HG03575 (cell line): ENCODE results near the gene INTS3.
A peak's percentile ranks its signal among the peaks of the same experiment; 100 is the strongest.
"Not testable (repeated sequence)": the region's sequence is repeated elsewhere in the genome, so short reads cannot be mapped to it uniquely, and the experiment has no call there.

ENCODE experiments used
- ATAC-seq: cut with Tn5 transposase; IDR thresholded peaks from one replicate; pipeline ENCODE4 v1.9.1; 2021; ENCODE audit not compliant: unreplicated experiment, insufficient number of reproducible peaks, low FRiP score; ENCODE audit errors: extremely low read depth

INTS3 gene

DNA sequence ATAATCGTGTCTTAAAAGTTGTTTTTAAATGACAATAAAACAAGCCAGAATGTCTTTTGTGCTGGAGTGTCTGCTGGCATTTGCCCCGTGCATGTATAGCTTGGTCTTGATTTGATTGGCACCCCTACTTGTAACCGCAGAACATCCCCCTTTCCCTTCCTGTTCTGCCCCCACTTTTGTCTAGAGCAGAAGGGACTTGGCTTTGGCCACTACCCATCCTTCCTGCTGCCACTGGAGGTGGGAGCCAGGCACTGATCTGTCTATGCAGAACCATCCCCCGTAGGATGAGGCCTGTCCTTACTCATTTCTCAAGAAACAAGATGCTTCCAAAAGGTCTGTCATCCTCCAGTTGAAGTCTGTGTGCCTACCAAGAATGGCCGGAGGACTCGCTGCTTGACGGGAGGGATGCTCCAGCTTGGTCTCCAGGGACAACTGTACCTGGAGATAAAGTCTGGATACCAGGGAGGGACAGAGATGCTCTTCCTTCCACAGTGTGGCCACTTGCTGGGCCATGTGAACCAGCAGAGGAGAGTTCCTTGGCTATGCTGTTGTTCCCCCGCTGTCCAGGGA, 46.3 kb downstream of the INTS3 start:
- ATAC-seq = no peak

- ATAC-seq = no peak
These were observed 47.1 kb downstream of the INTS3 start, which contains the start of gene SLC27A3 for GRCh38 chr1:153774780-153775457. TSS of gene SLC27A3 (plus strand) at chr1:153775407. CDS start at chr1:153775498, 91 bp downstream.

GRCh38 chr1:153775458-153776327, 47.8 kb downstream of the INTS3 start:
- no peak for ATAC-seq

DNA sequence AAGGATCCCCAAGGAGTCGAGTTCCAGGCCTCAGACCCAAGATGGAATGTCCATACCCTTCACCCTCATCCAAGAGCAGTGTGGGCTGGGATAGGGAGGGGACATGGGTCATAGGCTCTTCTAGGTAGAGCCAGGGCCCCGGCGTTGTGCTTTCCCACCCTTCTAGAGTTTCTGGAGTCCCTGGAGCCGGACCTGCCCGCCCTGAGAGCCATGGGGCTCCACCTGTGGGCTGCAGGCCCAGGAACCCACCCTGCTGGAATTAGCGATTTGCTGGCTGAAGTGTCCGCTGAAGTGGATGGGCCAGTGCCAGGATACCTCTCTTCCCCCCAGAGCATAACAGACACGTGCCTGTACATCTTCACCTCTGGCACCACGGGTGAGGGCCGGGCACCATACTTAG, 48.5 kb downstream of the INTS3 start:
- no peak for ATAC-seq

DNA sequence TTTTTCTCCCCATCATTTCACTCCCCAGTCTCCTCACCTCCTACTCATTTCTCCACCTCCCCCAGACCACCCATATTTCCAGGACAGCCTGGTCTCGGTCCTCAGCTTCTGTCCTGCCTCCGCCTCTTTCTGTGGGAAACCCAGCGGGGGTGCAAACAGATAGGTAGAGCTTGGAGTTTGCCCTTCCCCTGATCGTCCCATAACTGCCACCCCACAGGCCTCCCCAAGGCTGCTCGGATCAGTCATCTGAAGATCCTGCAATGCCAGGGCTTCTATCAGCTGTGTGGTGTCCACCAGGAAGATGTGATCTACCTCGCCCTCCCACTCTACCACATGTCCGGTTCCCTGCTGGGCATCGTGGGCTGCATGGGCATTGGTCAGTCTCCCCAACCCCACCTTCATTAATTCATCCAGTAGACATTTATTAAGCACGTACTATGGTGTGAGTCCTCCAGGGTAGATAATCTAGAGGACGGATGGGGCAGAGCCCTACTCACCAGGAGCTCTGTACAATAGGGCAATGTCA, 49.1 kb downstream of the INTS3 start:
- ATAC-seq = no peak

GRCh38 chr1:153777648-153778047, 49.8 kb downstream of the INTS3 start:
- no peak for ATAC-seq

GRCh38 chr1:153778051-153778823, 50.4 kb downstream of the INTS3 start:
- ATAC-seq = no peak

- ATAC-seq = no peak
These were observed 51.1 kb downstream of the INTS3 start for GRCh38 chr1:153778824-153779519.

DNA sequence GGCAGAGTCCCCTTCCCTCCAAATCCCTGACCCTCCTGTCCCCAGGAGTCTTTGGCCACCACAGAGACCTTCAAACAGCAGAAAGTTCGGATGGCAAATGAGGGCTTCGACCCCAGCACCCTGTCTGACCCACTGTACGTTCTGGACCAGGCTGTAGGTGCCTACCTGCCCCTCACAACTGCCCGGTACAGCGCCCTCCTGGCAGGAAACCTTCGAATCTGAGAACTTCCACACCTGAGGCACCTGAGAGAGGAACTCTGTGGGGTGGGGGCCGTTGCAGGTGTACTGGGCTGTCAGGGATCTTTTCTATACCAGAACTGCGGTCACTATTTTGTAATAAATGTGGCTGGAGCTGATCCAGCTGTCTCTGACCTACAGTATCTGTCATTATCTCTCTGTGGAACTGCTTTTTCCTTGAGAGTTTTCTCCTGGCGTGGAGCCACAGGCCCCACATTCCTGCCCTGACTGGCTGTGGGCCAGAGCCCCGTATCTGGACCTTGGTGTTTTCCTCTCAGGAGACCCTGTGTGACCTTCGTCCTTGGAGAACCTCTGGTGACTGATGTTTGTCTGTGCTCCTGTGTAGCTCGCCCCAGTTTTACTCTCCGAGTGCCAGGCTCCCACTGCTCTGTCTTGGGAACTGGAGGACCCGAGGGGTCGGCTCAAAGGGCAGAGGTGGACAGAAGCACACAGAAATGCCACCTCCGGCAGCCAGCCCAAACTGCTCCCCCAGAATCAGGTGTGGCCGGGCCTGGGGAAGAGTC, 52.1 kb downstream of the INTS3 start:
- ATAC-seq = no peak

- ATAC-seq = no peak
These were observed 52.7 kb downstream of the INTS3 start for GRCh38 chr1:153780551-153780950.

DNA sequence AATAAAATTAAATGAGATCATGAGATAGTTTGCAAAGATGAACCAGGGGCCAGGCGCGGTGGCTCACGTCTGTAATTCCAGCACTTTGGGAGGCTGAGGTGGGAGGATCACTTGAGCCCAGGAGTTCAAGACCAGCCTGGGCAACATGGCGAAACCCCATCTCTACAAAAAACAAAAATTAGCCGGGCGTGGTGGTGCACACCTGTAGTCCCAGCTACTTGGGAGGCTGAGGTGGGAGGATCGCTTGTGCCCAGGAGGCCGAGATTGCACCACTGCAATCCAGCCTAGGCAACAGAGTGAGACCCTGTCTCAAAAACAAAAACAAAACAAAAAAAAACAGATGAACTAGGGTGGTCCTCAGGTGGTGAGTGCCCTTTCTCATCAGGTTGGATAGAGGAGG, 54.8 kb downstream of the INTS3 start:
- not testable (repeated sequence) for ATAC-seq

GRCh38 chr1:153783233-153784190, 55.7 kb downstream of the INTS3 start:
- peak; percentile 44 for ATAC-seq

GRCh38 chr1:153786038-153786790, 58.4 kb downstream of the INTS3 start:
- ATAC-seq = no peak

GRCh38 chr1:153789478-153790034, 61.7 kb downstream of the INTS3 start:
- no peak for ATAC-seq

DNA sequence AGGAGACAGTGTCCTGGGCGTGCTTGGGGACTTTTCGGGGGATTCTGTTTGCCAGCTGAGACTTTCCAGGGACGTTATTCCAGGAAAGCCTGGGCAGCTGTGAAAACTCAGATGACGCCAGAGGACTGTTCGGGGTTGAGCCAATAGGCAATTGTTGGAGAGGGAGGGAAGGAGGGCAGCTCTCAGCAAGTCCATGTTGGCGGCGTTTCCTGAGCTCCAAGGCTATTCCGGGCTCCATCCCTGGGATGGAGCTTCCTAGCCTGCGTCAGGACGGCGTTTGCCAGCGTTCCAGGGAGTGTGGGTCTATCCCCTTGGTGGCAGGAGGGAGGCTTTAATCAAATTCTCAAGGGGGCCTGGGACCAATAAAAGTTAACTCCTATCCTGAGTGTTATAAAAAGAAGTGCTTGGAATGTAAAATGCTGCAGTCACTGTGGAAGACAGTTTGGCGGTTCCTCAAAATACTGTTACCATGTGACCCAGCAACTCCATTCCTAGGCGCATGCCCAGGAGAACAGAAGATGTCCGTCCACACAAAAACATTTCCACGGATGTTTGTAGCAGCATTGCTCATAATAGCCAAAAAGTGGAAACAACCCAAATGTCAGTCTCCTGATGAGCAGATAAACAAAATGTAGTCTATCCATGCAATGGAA, 62.6 kb downstream of the INTS3 start:
- no peak for ATAC-seq
